GM18505 (cell line): ENCODE results near the gene MAP7.

ENCODE experiments used
- ATAC-seq: cut with Tn5 transposase; IDR thresholded peaks from one replicate; pipeline ENCODE4 v1.9.1; 2021; ENCODE audit not compliant: unreplicated experiment
- POLR2A ChIP-seq: IDR thresholded peaks from 4 replicates; pipeline ENCODE4 v1.6.1; 2011; ENCODE audit warnings: borderline replicate concordance; ENCODE audit not compliant: insufficient read depth, insufficient read length; ENCODE audit errors: extremely low read depth

MAP7 gene

DNA sequence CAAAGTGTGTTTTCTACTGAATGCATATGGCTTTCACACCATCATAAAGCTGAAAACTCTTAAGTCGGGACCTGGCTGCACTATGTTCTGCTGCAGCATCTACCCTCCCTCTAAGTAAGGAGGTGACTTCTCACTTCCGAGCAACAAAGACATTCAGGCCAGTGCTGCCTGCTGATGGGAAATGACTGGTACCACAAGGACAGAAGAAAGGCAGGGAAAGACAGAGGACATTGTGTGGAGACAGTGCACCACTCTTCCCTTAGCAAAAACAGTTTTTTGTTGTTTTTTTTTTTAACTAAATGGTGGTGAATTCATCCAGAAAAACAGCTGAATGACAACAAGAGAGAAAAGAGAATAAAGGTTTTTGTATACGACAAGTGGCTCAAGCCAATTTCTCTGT lies 81.5 kb downstream of the MAP7 start:
- ATAC-seq, result no peak
- TF ChIP-seq POLR2A, result no peak

DNA sequence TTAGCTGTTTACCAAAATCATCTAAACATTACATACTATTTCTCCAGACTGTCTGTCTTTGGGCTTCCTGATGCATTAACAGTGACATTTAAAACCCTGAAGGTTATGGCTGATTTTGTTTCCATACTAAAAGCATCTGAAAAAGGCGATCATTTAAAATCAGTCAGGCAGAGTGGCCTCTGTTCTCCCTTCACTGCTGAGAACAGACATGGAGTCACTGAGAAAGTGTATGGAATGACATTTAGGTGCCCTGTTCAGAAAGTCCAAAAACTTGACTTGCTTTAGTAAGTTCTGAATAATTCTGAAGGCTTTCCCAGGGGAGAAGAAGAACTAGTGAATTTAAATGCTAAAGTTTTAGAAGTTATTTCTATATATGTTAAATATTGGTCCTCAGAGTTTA lies 83.0 kb downstream of the MAP7 start:
- ATAC-seq, result no peak
- TF ChIP-seq POLR2A, result no peak

DNA sequence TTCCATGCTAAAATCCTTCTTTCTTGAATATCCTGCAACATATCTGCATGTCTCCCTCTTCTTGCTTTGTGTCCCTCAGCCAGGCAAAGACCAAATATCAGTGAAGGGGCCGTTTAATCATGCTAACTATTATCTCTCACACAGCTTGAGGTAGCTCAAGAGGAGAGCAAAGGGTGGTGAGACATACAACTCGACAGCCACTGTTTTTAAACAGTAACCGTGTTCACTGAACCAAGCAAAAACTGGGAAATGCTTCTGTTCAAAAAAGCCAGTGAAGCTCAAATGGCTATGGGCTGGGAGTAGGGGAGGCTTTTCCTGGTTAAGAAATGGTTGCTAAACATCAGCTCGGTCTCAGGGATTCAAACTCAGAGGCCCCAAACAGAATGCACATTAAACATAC lies 83.4 kb downstream of the MAP7 start:
- ATAC-seq, result no peak
- TF ChIP-seq POLR2A, result no peak

DNA sequence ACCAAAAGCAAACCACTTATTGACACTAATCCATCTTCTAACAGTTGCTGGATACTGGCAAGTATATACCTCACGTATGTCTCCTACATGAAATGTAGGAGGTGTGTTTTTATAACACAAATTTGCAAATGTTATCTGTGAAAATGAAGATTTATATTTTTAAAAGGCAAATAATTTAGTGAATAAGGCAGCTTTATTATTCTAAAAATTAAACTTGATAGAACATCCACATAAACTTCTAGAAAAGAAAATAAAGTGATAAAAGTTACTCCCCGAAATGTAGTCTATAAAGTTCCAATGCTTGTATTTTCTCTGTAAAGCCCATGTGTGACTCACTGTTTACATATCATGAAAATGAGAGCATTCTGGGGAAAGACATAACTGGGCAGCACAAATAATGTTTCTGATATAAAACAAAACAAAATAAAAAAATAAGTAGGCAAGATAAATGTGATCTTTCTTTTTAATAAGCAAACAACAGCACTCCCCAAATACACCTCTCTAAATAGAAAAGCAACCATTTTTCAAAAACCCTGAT lies 84.4 kb downstream of the MAP7 start:
- no peak for TF ChIP-seq POLR2A
- no peak for ATAC-seq

DNA sequence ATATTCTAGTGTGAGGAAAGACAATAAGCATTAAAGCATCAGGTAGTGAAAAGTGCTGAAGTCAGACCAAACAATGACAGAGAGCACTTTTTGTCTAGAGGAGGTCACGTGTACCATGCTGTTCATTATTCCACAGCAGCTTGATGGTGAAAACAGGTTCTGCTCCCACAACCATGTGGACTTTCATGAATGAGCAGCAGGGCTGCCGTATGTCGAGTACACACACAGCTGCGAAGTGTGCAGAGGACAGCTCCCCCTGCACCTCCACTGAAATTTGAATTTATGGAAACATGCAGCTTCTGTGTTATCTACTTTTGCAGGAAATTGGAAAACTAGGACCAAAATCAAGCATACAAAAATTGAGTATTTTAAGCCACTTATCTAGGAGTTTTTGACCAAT lies 85.3 kb downstream of the MAP7 start:
- no peak for TF ChIP-seq POLR2A

DNA sequence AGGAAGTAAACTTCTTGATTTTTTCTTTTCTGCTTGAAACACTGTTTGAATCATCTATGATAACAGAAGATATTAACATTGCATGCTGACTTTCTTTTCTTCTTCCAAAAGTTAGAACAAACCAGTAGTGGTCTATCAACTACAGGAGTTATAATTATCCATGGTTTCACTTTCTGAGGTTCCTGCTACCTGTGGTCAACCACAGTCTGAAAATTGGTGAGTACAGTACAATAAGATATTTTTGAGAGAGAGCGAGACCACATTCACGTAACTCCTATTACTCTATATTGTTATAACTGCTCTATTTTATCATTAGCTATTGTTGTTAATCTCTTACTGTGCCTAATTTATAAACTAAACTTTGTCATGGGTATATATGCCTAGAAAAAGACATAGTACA lies 86.1 kb downstream of the MAP7 start:
- no peak for ATAC-seq

More for the DNA sequence above, 85.3 kb downstream of the MAP7 start:
- ATAC-seq, result no peak

DNA sequence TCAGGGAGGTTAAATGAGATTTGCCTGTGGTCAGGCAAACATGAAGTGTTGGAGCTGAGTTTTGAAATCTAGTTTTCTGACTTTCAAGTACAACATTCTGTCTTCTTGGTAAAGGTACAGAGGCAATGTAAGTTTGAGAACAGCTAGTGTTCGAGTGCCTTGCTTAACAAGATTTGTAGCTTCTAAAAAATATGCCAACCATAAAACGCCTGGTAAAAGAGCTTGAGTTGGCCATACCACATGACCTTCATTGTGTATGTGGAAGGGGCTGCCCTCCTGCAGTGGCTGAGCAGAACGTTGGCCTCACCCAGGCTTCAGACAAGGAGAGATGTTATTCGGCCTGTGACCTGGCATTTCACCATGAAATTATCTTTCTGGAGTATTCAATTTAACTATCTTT lies 86.5 kb downstream of the MAP7 start:
- TF ChIP-seq POLR2A, result no peak
- ATAC-seq, result no peak

More for the DNA sequence above, 86.1 kb downstream of the MAP7 start:
- TF ChIP-seq POLR2A, result no peak

DNA sequence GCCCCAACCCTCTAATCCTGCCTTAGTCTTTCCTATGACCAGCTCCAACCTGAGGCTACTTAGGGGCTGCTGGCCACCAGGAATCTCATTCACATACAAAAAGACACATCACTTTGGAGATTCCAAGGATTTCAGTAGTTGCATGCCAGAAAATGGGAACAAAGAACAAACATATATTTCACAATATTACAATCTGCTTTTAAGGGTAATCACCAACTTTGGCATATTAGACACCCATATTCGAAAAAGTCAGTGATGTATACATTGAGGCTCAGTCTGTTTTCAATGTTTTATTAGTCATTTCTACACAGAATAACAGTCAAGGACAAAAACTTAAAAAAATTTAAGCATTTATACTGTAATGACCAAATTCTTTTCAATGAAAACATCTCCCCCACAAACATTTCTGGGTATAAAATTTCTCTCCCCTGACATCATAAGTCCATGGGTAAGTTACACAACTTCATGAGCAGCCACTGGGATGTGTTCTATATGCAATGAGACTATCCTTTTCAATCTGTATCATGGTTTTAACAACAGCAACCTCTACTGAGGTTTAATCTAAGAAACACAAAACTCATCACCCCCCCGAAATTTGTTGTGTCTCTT lies 103.5 kb downstream of the MAP7 start:
- no peak for ATAC-seq
- TF ChIP-seq POLR2A, result no peak

DNA sequence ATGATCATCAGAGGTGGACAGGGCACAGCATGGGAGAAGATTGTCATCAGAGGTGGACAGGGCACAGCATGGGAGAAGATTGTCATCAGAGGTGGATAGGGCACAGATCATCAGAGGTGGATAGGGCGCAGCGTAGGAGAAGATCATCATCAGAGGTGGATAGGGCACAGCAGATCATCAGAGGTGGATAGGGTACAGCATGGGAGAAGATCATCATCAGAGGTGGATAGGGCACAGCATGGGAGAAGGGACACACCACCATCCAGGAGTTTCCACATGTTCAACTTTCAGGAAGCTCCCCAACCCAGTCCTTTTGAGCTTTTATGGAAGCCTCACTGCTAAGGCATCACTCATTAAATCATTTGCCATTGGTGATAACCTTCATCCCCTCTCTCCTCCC lies 104.1 kb downstream of the MAP7 start:
- ATAC-seq, result no peak

DNA sequence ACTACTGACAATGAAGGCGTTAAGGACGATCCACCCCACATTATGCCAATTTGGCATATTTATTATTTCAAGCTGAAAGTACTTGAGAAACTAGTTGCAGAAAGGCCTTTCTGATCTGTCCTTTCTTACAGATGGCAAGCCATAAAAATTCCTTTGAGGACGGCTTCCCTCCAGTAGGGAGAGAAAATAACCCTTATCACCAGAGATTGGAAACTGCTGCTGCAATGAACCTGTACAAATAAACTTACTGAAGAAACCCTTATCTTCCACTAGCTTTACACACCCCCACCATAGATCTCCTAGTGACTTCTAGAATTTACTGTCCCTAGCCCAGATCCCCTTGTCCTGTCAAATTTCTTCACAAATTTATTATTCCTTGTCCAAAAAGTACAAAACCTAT lies 105.2 kb downstream of the MAP7 start:
- no peak for ATAC-seq
- no peak for TF ChIP-seq POLR2A

More for the DNA sequence above, 104.1 kb downstream of the MAP7 start:
- TF ChIP-seq POLR2A, result no peak

DNA sequence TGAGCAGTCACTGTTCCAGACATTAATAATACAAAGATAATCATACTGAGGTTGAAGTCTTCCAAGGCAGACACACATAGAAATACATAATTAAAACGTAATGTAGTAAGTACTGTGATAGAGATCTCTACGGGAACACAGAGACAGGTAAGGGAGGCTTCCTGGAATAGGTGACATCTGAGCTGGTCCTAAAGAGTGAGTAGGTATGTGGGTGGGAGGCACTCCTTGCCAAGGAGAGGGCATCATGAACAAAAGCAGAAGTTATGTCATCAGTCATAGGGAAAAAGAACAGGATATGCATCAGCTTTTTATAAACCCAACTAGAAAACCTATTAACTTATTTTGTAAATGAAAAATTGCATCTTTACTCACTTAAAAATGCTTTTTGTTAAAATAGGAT lies 110.0 kb downstream of the MAP7 start:
- TF ChIP-seq POLR2A, result no peak
- ATAC-seq, result no peak

DNA sequence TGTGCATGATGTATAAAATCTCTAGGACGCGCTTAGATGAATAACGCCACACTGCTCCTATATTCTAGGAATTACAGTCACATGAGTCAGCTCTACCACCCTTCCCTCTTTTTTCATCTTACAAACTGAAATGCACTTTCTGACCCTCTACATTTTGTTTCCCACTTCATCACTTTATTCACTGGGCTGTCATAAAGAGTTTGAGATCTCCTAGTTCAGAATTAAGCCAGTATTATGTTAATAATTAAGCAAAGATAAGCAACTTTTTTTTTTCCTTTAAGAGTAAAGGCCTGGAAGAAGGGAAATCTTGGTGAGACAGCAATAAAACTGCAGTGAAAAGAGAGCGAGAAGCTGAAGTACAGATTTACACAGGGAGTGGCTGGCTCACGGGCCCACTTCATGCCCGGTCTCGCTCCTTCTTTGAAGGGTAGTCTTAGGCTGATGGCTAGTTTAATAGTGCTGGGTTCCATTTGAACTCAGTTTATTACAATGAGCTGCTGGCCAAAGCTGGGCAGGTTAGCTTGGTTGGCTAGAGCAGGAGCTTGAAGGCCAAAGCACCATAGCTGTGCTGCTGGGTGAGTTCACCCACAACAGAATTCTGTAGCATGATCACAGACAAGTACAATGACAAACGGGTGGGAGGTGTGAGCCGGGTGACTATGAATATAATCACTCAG lies 110.6 kb downstream of the MAP7 start:
- TF ChIP-seq POLR2A, result no peak
- ATAC-seq, result no peak

DNA sequence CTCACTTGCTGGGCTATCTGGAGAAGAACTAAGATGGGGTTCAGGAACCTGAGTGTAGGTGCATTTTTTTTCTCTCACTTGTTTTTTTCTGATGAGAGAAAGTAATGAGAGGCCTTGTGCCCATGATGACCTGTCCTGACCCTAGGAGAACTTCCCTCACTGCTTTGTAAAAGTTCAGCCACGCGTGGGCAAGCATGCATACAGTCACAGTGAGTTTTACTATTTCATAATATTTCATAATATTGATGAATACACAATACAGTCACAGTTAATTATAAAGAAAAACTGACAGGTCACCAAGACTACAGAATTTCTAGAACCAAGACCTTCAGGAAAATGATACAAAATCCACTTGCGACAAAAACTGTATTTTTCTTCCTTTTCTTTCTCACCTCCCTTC lies 111.8 kb downstream of the MAP7 start:
- no peak for ATAC-seq
- no peak for TF ChIP-seq POLR2A

DNA sequence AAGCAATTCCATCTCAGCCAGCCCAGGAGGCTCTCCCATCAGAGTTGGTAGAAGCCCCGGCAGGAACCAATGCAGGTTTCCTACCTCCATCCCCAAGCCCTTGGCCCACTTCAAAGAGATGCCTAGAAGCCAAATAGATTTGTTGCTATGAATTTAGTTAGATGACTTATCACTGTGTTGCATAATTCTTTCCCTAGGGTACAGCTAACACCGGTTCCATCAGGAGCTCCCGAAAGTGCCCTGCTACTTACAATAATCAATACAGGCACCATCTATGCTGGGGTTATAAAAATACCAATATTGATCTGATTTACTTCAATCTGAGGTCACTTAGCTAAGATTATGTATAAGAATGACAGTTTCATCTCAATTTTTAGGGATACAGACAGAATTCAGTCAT lies 113.0 kb downstream of the MAP7 start:
- TF ChIP-seq POLR2A, result no peak
- ATAC-seq, result no peak
